GM06990 (cell line): Measurements from ENCODE around the gene RASAL1.

Experiments used
- DNase-seq: peaks from one replicate; pipeline ENCODE4 v3.0.0-alpha.2; 2011; ENCODE audit not compliant: insufficient read length; ENCODE audit errors: extremely low read depth
- H3K27me3 ChIP-seq: replicated peaks from 2 replicates; pipeline ENCODE4 v1.6.0; 2011; ENCODE audit warnings: low read length; ENCODE audit not compliant: control insufficient read depth, insufficient read depth
- H3K36me3 ChIP-seq: 2 replicates; pipeline ENCODE4 v1.5.1; 2011; ENCODE audit warnings: low read length; ENCODE audit not compliant: control insufficient read depth, insufficient read depth
- H3K4me3 ChIP-seq: replicated peaks from 2 replicates; pipeline ENCODE4 v1.5.1; 2011; ENCODE audit warnings: low read depth, mild to moderate bottlenecking, control low read depth, low read length
- CTCF ChIP-seq: IDR thresholded peaks from 2 replicates; pipeline ENCODE4 v1.5.1; 2011; ENCODE audit warnings: low read length, control low read depth, mild to moderate bottlenecking, inconsistent platforms; ENCODE audit not compliant: insufficient read depth, poor library complexity, severe bottlenecking

Gene RASAL1

GRCh38 chr12:113180333-113180732 lies 44.8 kb upstream of the RASAL1 start:
- Histone ChIP-seq H3K4me3 (no peak overlapping the region), H3K27me3 (no peaks in the 10 kb centered on the region), H3K36me3 (peaks cover 43% of the 10 kb centered on the region)
- no peak for TF ChIP-seq CTCF
- DNase-seq, result no peak

DNA sequence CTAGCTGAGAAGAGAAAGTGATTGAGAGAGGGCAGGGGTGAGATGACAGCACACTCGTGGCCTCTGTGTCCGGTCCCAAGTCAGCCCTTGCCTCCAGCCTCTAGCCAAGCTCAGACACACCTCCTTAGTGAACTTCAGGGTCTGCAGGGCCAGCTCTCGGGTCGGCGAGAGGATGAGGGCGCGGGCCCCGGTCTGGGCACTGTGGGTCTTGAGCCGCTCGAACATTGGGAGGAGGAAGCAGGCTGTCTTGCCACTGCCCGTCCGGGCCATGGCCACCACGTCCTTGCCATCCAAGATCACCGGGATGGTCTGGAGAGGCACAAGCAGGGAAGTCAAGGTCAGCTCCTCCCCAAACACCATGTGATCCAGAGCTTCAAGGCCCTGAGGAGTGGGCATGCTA lies 43.5 kb upstream of the RASAL1 start:
- Histone ChIP-seq H3K27me3 (no peaks in the 10 kb centered on the region), H3K36me3 (peaks cover 48% of the 10 kb centered on the region), H3K4me3 (no peak overlapping the region)
- DNase-seq, result no peak
- no peak for TF ChIP-seq CTCF

DNA sequence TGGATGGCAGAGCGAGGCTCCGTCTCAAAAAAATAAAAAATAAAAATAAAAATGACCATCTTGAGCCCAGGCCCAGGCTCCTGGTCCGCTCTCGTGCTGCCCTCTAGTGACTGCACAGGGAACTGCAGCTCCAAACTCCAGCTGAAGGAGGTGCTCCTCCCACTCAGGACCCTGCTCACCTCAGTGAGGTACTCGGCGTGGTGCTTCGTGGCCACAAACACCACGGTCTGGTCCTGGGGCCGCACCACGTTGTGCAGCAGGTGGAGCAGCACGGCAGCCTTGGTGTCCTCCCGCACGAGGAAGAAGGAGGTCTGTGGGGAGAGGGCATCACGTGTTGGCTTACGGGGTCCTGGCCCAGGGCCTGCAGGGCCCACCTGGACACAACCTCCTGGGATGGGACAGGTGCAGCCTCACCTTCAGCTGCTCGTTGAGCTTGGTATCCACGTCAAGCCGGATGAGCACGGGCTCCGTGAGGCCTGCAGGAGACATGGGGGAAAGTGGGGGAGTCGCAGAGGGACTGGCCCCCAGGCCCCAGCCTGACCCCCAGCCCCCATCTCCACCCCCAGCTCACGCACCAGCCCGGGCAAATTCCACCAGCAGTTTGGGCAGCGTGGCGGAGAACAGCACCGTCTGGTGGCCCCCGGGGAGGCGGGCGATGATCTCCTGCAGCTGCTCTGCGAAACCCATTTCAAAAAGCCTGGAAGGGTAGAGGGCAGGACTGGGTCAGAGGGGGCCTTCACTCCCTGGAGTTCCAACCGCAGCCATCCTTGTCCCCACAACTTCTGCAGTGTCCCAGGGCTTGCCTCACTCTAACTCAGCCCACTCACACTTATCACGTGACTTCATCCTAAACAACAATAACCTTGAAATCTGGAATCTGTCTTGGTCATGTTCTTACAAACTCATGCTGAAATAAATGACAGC lies 39.2 kb upstream of the RASAL1 start:
- peak; percentile 57 for DNase-seq
- Histone ChIP-seq H3K27me3 (no peaks in the 10 kb centered on the region), H3K4me3 (no peak overlapping the region), H3K36me3 (peaks cover 59% of the 10 kb centered on the region)
- peak; percentile 99 for TF ChIP-seq CTCF

DNA sequence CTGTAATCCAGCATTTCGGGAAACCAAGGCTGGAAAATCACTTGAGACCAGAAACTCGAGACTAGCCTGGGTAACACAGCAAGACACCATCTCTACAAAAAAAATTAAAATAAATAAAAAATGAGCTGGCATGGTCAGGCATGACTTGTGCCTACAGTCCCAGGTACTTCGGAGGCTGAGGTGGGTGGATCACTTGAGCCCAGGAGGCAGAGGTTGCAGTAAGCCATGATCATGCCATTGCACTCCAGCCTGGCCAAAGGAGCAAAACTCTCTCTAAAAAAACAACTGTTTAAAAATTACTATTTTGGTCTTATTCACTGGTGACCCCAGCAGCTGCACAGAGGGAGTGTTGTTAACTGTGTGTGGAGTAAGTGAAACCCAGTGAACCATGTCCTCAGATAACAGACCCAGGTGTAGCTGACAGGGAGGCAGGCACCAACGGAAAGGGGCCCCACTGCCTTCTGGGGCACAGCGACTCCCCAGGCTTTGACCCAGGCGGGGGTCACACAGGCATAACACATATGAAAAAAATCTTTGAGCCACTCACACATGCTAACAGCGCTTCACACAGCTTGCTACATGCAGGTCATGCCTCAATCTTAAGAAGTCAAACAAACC lies 37.6 kb upstream of the RASAL1 start:
- TF ChIP-seq CTCF, result no peak
- peaks cover 52% of the 10 kb centered on the region for H3K36me3 ChIP-seq
- H3K4me3 ChIP-seq, result no peak overlapping the region
- DNase-seq, result peak; percentile 59
- H3K27me3 ChIP-seq, result no peaks in the 10 kb centered on the region

DNA sequence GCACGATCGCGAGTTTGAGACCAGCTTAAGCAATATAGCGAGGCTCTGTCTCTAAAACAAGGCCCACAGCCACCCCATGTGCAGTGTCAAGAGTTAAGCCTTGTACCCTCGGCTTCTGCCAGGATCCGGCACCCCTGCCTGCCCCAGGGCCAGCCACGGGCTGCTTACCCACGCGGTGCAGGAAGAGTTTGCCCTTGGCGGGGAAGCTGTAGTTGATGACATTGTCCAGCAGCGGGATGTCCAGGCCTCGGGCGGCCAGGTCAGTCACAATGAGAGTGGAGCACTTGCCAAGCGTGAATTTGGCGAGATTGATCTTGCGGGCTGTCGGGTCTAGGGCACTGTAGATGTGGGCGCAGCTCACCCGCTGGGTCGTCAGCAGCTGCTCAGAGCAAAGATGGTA lies 36.6 kb upstream of the RASAL1 start:
- no peak for DNase-seq
- Histone ChIP-seq H3K36me3 (peaks cover 52% of the 10 kb centered on the region), H3K27me3 (no peaks in the 10 kb centered on the region), H3K4me3 (no peak overlapping the region)
- no peak for TF ChIP-seq CTCF
